ENCODE measurements around the gene PDZK1IP1. TPM values are rescaled to one million over a fixed set of nuclear protein-coding genes. Genes with fewer than 3 reads are reported as not detected.

The PDZK1IP1 gene
- total and polyA plus RNA-seq, 2 donors (not counting 1 experiment from before 2014, with no cell fraction given), result 0.21 TPM; not detected in 1

DNA sequence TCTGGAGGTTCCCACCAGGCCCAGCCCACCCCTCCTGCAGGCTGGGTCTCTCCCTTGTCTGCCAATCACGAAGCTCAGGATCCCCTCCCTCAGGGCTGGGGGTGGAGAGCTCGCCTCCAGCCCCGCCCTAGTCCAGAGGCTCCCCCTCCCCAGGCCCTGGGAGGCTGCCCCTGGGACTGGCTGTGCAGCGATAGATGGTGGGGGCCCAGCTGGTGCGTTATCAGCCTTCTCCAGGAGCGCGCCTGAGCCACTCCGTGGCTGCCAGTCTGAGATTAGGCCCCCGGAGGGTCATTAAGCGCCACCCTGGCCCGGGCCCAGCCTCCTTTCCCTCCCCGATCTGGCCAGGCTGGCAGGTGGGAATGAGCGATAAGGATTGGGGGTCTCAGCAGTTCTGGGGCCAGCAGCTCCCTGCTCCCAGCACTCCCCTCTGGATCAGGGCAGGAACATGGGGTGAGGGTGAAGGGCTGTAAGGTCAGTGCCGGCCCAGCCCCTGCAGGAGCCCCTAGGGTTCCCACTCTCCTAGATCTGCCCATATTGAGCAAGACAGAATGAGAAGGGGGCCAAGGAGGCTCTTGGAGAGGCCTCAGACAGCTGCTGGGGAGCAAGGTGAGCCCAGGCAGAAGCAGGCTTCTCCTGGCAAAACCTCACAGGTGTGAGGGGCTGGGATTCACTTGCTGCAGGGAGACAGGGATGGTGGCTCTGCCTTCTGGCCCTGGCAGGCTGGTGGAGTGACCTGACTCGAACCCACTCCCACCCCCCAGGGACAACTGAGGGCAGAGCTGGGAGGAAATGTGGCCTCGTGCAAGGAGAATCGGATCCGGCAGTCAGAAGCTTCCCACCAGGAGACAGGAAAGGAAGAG, 8.5 kb downstream of the PDZK1IP1 start:
- WGBS (ENCODE audit: insufficient coverage), result 55% methylated on average over 14 of the region's 18 CpGs
- H2AFZ ChIP-seq (ENCODE audit: insufficient read depth, low read depth, low read length, poor library complexity, severe bottlenecking), result no peak overlapping the region

More for the DNA sequence above, 8.5 kb downstream of the PDZK1IP1 start:
- H3K4me3 Mint-ChIP-seq, result no peak overlapping the region
- Histone ChIP-seq H3K27ac (ENCODE audit: low read length in 2 of 2) (no peak overlapping the region), H3K4me3 (ENCODE audit: control extremely low read depth in 1 of 5, extremely low read depth in 1 of 5, insufficient read depth in 1 of 5, low read depth in 2 of 5, low read length in 4 of 5) (no peak overlapping the region), H3K4me1 (ENCODE audit: control insufficient read depth in 2 of 2, insufficient read depth in 2 of 2, low read length in 2 of 2) (peaks cover 6 to 11% of the 10 kb centered on the region in 2 donors), H3K9me3 (ENCODE audit: control extremely low read depth in 1 of 3, control insufficient read depth in 2 of 3, insufficient read depth in 1 of 3, low read length in 2 of 3) (peaks cover 0 to 7% (median 0%) of the 10 kb centered on the region in 3 donors), H3K36me3 (replicated peaks in 1 of 2; ENCODE audit: control extremely low read depth in 1 of 2, control insufficient read depth in 1 of 2, extremely low read depth in 1 of 2, insufficient read depth in 2 of 2, low read length in 1 of 2) (no peaks in the 10 kb centered on the region), H3K79me2 (ENCODE audit: control insufficient read depth, insufficient read depth, low read length) (no peaks in the 10 kb centered on the region), H4K20me1 (ENCODE audit: control insufficient read depth, insufficient read depth, low read length, poor library complexity, severe bottlenecking) (no peaks in the 10 kb centered on the region), H3K27me3 (replicated peaks in 1 of 4; ENCODE audit: control extremely low read depth in 1 of 4, control insufficient read depth in 3 of 4, insufficient read depth in 4 of 4, low read length in 3 of 4) (peaks cover 0 to 20% (median 4%) of the 10 kb centered on the region in 4 experiments), H3K4me2 (replicated peaks; ENCODE audit: low read depth, low read length, poor library complexity, severe bottlenecking) (no peak overlapping the region), H3K9ac (ENCODE audit: low read length) (no peak overlapping the region)
- no peaks in the 10 kb centered on the region for H3K9me3 Mint-ChIP-seq (ENCODE audit: insufficient read depth)
- ChIA-PET POLR2A (no interaction called here), CTCF (interaction anchor here (1.2 kb wide), 1 partner anchor 12 kb away, joined by 4 read pairs; no protein-coding TSS in a partner anchor)
- peaks cover 8% of the 10 kb centered on the region for H3K4me1 Mint-ChIP-seq
- H3K27me3 Mint-ChIP-seq, result peaks cover 39% of the 10 kb centered on the region
- intact Hi-C loops (cut with micrococcal nuclease), result no loop called here
- no peak overlapping the region for H3K27ac Mint-ChIP-seq
- ATAC-seq (ENCODE audit: low read depth), result no peak
- TF ChIP-seq EZH2 (IDR thresholded peaks at IDR 0.05; ENCODE audit: borderline replicate concordance, insufficient read depth, low read depth, low read length, poor library complexity, severe bottlenecking), result no peak
- no peak for TF ChIP-seq CTCF (IDR thresholded peaks at IDR 0.05)
- DNase-seq, result no peak
